B cell (primary cell): ENCODE data around the gene EIF3B. TPM values are rescaled to one million over a fixed set of nuclear protein-coding genes. Genes with fewer than 3 reads are reported as not detected.

Experiments used
- ATAC-seq: fragments of 200-7000 bp; cut with Tn5 transposase; one replicate; pipeline ENCODE4 v1.10.0; 2021; ENCODE audit warnings: low read depth, mild to moderate bottlenecking, moderate number of reproducible peaks, moderate library complexity
- CTCF ChIA-PET: fragments of 350-600 bp; sonication (Branson Sonifier 250); formaldehyde crosslinking; loops from one replicate; lab custom pipeline; 2021; ENCODE audit warnings: antibody characterized with exemption, inconsistent platforms; lab: Charles Lee
- POLR2A ChIA-PET: fragments of 350-600 bp; sonication (Branson Sonifier 250); formaldehyde crosslinking; loops from one replicate; lab custom pipeline; 2021; ENCODE audit warnings: antibody characterized with exemption; lab: Charles Lee
- DNase-seq: peaks from one replicate; pipeline ENCODE4 v3.0.0; 2013
- H2AFZ ChIP-seq: 2 replicates; pipeline ENCODE4 v1.6.1; 2012; ENCODE audit warnings: mild to moderate bottlenecking, low read depth, low read length; ENCODE audit not compliant: insufficient read depth, poor library complexity, severe bottlenecking
- H3K27ac ChIP-seq, 2 donors: 1 replicate in 1 of 2; 2 replicates in 1 of 2; pipeline ENCODE4 v1.5.1; 2012 to 2013; ENCODE audit warnings: low read length in 2 of 2, mild to moderate bottlenecking in 2 of 2, moderate library complexity in 1 of 2
- H3K27me3 ChIP-seq, 4 experiments: fragments of 200-600 bp in 1 of 4; sonication (generic) in 1 of 4; replicated peaks in 1 of 4; 1 replicate in 2 of 4; 2 replicates in 2 of 4; pipeline versions ENCODE4 v1.6.1 to v1.7.0; 2013 to 2016; ENCODE audit warnings: low read length in 3 of 4, mild to moderate bottlenecking in 2 of 4, mixed read lengths in 1 of 4, moderate library complexity in 1 of 4; ENCODE audit not compliant: insufficient read depth in 4 of 4, control insufficient read depth in 3 of 4; ENCODE audit errors: control extremely low read depth in 1 of 4
- H3K36me3 ChIP-seq, 2 experiments: replicated peaks in 1 of 2; 1 replicate in 1 of 2; 2 replicates in 1 of 2; pipeline versions ENCODE4 v1.6.1 to v1.7.1; 2013; ENCODE audit warnings: low read length in 1 of 2; ENCODE audit not compliant: insufficient read depth in 2 of 2, control insufficient read depth in 1 of 2; ENCODE audit errors: control extremely low read depth in 1 of 2, extremely low read depth in 1 of 2
- H3K4me1 ChIP-seq, 2 donors: fragments of 200-600 bp in 1 of 2; sonication (generic) in 1 of 2; 1 replicate in 1 of 2; 2 replicates in 1 of 2; pipeline versions ENCODE4 v1.5.1 to v1.6.1; 2013 to 2017; ENCODE audit warnings: low read length in 2 of 2; ENCODE audit not compliant: control insufficient read depth in 2 of 2, insufficient read depth in 2 of 2
- H3K4me2 ChIP-seq: replicated peaks from 2 replicates; pipeline ENCODE3; 2012; ENCODE audit warnings: mild to moderate bottlenecking, low read depth, low read length; ENCODE audit not compliant: poor library complexity, severe bottlenecking
- H3K4me3 ChIP-seq, 5 experiments: fragments of 200-600 bp in 1 of 5; sonication (generic) in 1 of 5; 1 replicate in 3 of 5; 2 replicates in 2 of 5; pipeline versions ENCODE4 v1.5.1 to v1.7.0; 2011 to 2016; ENCODE audit warnings: low read length in 4 of 5, mild to moderate bottlenecking in 4 of 5, low read depth in 2 of 5, control low read depth in 1 of 5, moderate library complexity in 1 of 5; ENCODE audit not compliant: insufficient read depth in 1 of 5; ENCODE audit errors: control extremely low read depth in 1 of 5, extremely low read depth in 1 of 5
- H3K79me2 ChIP-seq: fragments of 200-600 bp; sonication (generic); one replicate; pipeline ENCODE4 v1.6.0; 2016; ENCODE audit warnings: low read length; ENCODE audit not compliant: control insufficient read depth, insufficient read depth
- H3K9ac ChIP-seq: fragments of 200-600 bp; sonication (generic); 2 replicates; pipeline ENCODE4 v1.6.1; 2017; ENCODE audit warnings: mild to moderate bottlenecking, low read length, moderate library complexity
- H3K9me3 ChIP-seq, 3 donors: one replicate each; pipeline versions ENCODE4 v1.6.1 to v1.7.1; 2013; ENCODE audit warnings: low read length in 2 of 3; ENCODE audit not compliant: control insufficient read depth in 2 of 3, insufficient read depth in 1 of 3; ENCODE audit errors: control extremely low read depth in 1 of 3
- H4K20me1 ChIP-seq: 2 replicates; pipeline ENCODE4 v1.6.0; 2012; ENCODE audit warnings: mild to moderate bottlenecking, low read length; ENCODE audit not compliant: insufficient read depth, control insufficient read depth, poor library complexity, severe bottlenecking
- H3K27ac Mint-ChIP-seq: one replicate; pipeline ENCODE4 v1.8.0; 2021; ENCODE audit warnings: mixed read lengths
- H3K27me3 Mint-ChIP-seq: one replicate; pipeline ENCODE4 v1.8.0; 2021; ENCODE audit warnings: mixed read lengths
- H3K4me1 Mint-ChIP-seq: one replicate; pipeline ENCODE4 v1.8.0; 2021; ENCODE audit warnings: mixed read lengths
- H3K4me3 Mint-ChIP-seq: one replicate; pipeline ENCODE4 v1.8.0; 2021; ENCODE audit warnings: mixed read lengths
- H3K9me3 Mint-ChIP-seq: one replicate; pipeline ENCODE4 v1.8.0; 2022; ENCODE audit warnings: mixed read lengths; ENCODE audit not compliant: insufficient read depth
- CTCF ChIP-seq: fragments of 200-600 bp; IDR thresholded peaks from one replicate; pipeline ENCODE4 v1.8.0; 2022; ENCODE audit warnings: antibody characterized with exemption, mild to moderate bottlenecking
- EZH2 ChIP-seq: IDR thresholded peaks from 2 replicates; pipeline ENCODE4 v1.6.1; 2012; ENCODE audit warnings: borderline replicate concordance, low read depth, mild to moderate bottlenecking, moderate library complexity, low read length; ENCODE audit not compliant: insufficient read depth, poor library complexity, severe bottlenecking
- WGBS: methylation state at CpG from one replicate; pipeline ENCODE4 v1.1.5; 2013; ENCODE audit warnings: missing lambda C conversion rate; ENCODE audit not compliant: insufficient coverage; 5-methylcytosine and 5-hydroxymethylcytosine counted together
- intact Hi-C: fragments of 100-400 bp; cut with micrococcal nuclease; formaldehyde crosslinking; loops from one replicate; pipeline ENCODE4 v1.10.0; 2022
- polyA plus RNA-seq: library from polyadenylated mRNA; depleted of rRNA; stranded (reverse); fragments of >200 nt; gene quantifications from 2 replicates; pipeline ENCODE4 v1.2.3, GENCODE V29; 2012
- total RNA-seq, 2 donors: library from RNA; stranded (reverse); fragments of 120-200 nt in 1 of 2; gene quantifications; 1 replicate in 1 of 2; 2 replicates in 1 of 2; pipeline versions ENCODE4 v1.2.3 to v1.2.4, GENCODE V29; 2013 to 2022

The EIF3B gene
- total and polyA plus RNA-seq, 2 donors (not counting 1 experiment from before 2014, with no cell fraction given): 69.3 to 152 TPM

- intact Hi-C loops: loop anchor here (1.0 to 5.0 kb wide), 5 partner anchors 50 to 228 kb away; partner anchors contain the start of genes EIF3B, IQCE, SNX8 and TTYH3
- no peaks in the 10 kb centered on the region for H3K36me3 ChIP-seq
- H2AFZ ChIP-seq: peak overlapping the region; percentile 82
- peaks cover 33 to 61% of the 10 kb centered on the region in 2 donors for H3K4me1 ChIP-seq
- H3K4me2 ChIP-seq: peak overlapping the region; percentile 99
- peaks cover 18% of the 10 kb centered on the region for H3K79me2 ChIP-seq
- peak overlapping the region; percentile 86 for H3K27ac Mint-ChIP-seq
- CTCF ChIA-PET: interaction anchor here (1.2 to 1.7 kb wide), 4 partner anchors 27 to 268 kb away, joined by 3 to 6 read pairs (median 3); no protein-coding TSS in a partner anchor
- H3K9ac ChIP-seq: peak overlapping the region; percentile 84
- no peaks in the 10 kb centered on the region for H3K9me3 Mint-ChIP-seq
- H3K27ac ChIP-seq: peak overlapping the region; percentile 27 to 72
- H3K4me1 Mint-ChIP-seq: peaks cover 54% of the 10 kb centered on the region
- TF ChIP-seq CTCF (no peak), EZH2 (no peak)
- peak; percentile 6 for ATAC-seq
- H3K4me3 ChIP-seq: peak overlapping the region; percentile 41 to 83 (median 77)
- H3K27me3 ChIP-seq: no peaks in the 10 kb centered on the region
- no peaks in the 10 kb centered on the region for H3K27me3 Mint-ChIP-seq
- WGBS: 1% methylated on average over 65 of the region's 71 CpGs
- H3K4me3 Mint-ChIP-seq: peak overlapping the region; percentile 82
- peaks cover 0 to 3% (median 0%) of the 10 kb centered on the region in 3 donors for H3K9me3 ChIP-seq
- peak; percentile 69 for DNase-seq
- POLR2A ChIA-PET: interaction anchor here (0.5 to 1.3 kb wide), 4 partner anchors 10 to 613 kb away, joined by 3 to 7 read pairs (median 4); no protein-coding TSS in a partner anchor
- no peaks in the 10 kb centered on the region for H4K20me1 ChIP-seq
Observed at GRCh38 chr7:2403718-2404648, 49.4 kb downstream of the EIF3B start.
